ENCODE measurements around the gene LRIG1. TPM values are rescaled to one million over a fixed set of nuclear protein-coding genes. Genes with fewer than 3 reads are reported as not detected.

The LRIG1 gene
- total RNA-seq, 2 donors from 2014 or later = 119 to 186 TPM

DNA sequence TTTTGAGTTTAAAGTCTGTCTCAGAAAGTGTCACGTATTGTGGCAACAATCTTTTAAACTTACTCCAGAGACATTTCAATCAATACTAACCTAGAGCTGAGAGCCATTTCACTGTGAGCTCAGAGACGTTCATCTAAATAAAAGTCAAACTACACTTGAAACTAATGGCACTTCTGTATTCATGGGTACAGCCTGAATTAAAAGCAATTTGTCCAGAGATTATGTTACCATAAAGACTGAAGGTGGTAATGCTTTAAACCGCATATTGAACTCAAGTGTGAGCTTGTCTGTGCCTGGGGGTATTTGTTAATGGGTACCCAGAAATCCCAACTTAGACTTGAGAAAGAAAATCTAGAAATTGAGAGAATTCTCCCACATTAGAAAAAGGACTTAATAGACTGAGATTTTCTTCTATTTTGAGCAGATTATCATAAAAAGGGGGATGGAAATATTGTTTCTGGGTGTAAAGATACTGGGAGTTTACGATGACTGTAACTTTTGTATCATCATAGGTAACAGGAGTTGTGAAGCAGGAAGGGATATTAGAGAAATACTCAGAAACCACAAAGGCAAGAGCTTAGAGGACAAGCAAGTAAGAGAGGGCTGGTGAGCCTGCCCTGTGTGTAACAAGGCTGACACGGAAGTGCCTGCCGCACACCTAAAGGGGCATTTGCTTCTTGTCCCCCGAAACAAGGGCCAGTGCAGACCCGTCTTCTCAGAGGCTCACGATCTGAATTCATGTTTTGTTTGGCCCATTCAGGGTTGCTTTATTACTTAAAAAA, 36.9 kb downstream of the LRIG1 start:
- Histone ChIP-seq H3K4me1 (replicated peaks) (no peaks in the 10 kb centered on the region), H3K27ac (peak overlapping the region; percentile 44 to 53), H3K4me3 (no peak overlapping the region), H3K27me3 (replicated peaks; ENCODE audit: insufficient read depth) (no peaks in the 10 kb centered on the region), H3K36me3 (no peaks in the 10 kb centered on the region), H3K9me3 (no peaks in the 10 kb centered on the region)
- 51% methylated on average over 9 of the region's 9 CpGs for WGBS
- no peak for DNase-seq (ENCODE audit: low spot score)
- intact Hi-C loops (cut with DNase I) = no loop called here
- TF ChIP-seq, protein P1, sequence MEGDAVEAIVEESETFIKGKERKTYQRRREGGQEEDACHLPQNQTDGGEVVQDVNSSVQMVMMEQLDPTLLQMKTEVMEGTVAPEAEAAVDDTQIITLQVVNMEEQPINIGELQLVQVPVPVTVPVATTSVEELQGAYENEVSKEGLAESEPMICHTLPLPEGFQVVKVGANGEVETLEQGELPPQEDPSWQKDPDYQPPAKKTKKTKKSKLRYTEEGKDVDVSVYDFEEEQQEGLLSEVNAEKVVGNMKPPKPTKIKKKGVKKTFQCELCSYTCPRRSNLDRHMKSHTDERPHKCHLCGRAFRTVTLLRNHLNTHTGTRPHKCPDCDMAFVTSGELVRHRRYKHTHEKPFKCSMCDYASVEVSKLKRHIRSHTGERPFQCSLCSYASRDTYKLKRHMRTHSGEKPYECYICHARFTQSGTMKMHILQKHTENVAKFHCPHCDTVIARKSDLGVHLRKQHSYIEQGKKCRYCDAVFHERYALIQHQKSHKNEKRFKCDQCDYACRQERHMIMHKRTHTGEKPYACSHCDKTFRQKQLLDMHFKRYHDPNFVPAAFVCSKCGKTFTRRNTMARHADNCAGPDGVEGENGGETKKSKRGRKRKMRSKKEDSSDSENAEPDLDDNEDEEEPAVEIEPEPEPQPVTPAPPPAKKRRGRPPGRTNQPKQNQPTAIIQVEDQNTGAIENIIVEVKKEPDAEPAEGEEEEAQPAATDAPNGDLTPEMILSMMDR (IDR thresholded peaks at IDR 0.05) = no peak
- TF ChIP-seq POLR2A (IDR thresholded peaks at IDR 0.05) (no peak), POLR2AphosphoS5 (IDR thresholded peaks at IDR 0.05) (no peak)

DNA sequence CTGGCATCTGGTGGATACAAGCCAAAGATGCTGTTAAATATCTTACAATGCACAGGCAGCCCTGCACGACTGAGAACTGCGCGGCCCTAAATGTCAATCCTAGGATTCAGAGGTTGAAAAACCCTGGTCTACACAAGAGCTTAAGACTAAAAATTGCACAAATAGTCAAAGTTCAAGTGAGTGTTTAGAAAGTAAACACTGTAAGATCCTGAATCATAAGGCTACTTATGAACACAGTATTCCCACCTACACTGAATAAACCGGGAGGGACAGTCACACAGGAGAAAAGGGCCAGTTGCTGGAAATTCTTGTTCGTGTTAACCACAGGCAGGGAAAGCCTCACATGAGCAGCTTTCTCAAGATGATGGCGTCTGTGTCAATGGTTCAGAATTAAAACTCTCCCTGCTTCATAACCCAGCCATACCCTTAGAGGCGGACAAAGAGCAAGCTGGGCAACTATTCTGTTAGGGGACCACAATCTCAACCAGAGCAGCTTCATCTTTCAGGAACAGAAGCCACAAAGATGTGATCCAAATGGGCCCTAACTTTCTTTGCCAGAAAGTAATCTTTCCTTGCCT, 37.7 kb downstream of the LRIG1 start:
- Histone ChIP-seq H3K4me3 (no peak overlapping the region), H3K27ac (peak overlapping the region; percentile 44 to 53), H3K4me1 (replicated peaks) (no peaks in the 10 kb centered on the region), H3K9me3 (no peaks in the 10 kb centered on the region), H3K27me3 (replicated peaks; ENCODE audit: insufficient read depth) (no peaks in the 10 kb centered on the region), H3K36me3 (no peaks in the 10 kb centered on the region)
- no peak for TF ChIP-seq POLR2A (IDR thresholded peaks at IDR 0.05)
- peak; percentile 22 for TF ChIP-seq POLR2AphosphoS5 (IDR thresholded peaks at IDR 0.05)
- TF ChIP-seq, protein P1 (IDR thresholded peaks at IDR 0.05) = no peak
- intact Hi-C loops (cut with DNase I) = no loop called here
- WGBS = 61% methylated on average over 7 of the region's 7 CpGs
- no peak for DNase-seq (ENCODE audit: low spot score)

DNA sequence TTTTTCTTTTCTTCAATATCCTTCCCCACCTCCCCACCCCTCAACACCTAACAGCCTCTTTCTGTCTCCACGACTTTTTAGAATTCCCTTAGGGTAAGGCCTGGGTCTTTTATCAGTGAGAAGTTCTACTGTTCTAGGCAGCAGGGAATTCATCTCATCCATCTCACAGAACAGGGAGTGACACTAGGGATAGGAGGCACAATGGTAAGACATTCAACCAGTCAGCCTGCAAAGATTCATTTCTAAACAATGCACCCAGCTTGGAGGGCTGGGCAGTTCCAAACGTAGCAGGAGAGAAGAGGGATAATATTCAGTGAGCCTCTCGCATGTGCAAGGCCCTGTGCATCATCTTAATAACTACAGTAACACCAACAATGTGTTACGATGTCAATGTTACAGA, 43.6 kb downstream of the LRIG1 start:
- no peak overlapping the region for H3K27ac ChIP-seq

DNA sequence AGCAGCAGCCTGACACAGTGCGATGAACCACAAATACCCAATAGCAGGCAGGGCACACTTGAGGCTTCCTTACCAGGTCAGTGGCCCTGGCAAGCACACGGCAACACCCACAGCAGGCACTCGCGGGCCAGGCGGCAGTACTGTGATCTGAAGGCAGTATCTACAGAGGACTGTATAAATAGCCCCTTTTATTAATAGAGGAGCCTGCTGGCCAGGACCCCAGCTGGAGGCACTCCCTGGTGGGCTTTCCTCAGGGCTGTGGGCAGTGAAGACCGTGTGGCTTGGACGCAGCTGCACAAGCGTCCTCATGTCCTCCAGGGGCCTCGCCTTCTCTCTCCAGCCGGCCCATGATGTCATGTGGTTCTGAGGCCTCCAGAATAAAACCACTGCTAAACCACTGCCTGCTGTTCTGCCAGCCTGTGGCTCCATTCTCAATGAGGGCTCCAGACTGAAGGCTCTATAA, 44.1 kb downstream of the LRIG1 start:
- TF ChIP-seq POLR2A (IDR thresholded peaks at IDR 0.05) (no peak), POLR2AphosphoS5 (IDR thresholded peaks at IDR 0.05) (no peak)
- TF ChIP-seq, protein P1 (IDR thresholded peaks at IDR 0.05) = no peak
- H3K36me3 ChIP-seq = no peaks in the 10 kb centered on the region
- WGBS = 79% methylated on average over 10 of the region's 10 CpGs
- DNase-seq (ENCODE audit: low spot score) = no peak
- no peaks in the 10 kb centered on the region for H3K27me3 ChIP-seq (replicated peaks; ENCODE audit: insufficient read depth)
- peaks cover 5% of the 10 kb centered on the region for H3K4me1 ChIP-seq (replicated peaks)
- intact Hi-C loops (cut with DNase I) = no loop called here
- no peak overlapping the region for H3K4me3 ChIP-seq
- peak overlapping the region in 1 of 2 donors; percentile 2 for H3K27ac ChIP-seq
- H3K9me3 ChIP-seq = no peaks in the 10 kb centered on the region

More for the DNA sequence above, 43.6 kb downstream of the LRIG1 start:
- DNase-seq (ENCODE audit: low spot score) = no peak
- WGBS = 75% methylated on average over 4 of the region's 4 CpGs
- Histone ChIP-seq H3K4me1 (replicated peaks) (peaks cover 5% of the 10 kb centered on the region), H3K9me3 (no peaks in the 10 kb centered on the region), H3K4me3 (no peak overlapping the region), H3K36me3 (no peaks in the 10 kb centered on the region), H3K27me3 (replicated peaks; ENCODE audit: insufficient read depth) (no peaks in the 10 kb centered on the region)
- TF ChIP-seq POLR2AphosphoS5 (IDR thresholded peaks at IDR 0.05) (no peak), POLR2A (IDR thresholded peaks at IDR 0.05) (no peak)
- TF ChIP-seq, protein P1 (IDR thresholded peaks at IDR 0.05) = no peak
- intact Hi-C loops (cut with DNase I) = no loop called here

Data from prostate gland (tissue), 2 donors.